Lung (tissue), 12 donors: ENCODE measurements around the gene RASGRF1. TPM values are rescaled to one million over a fixed set of nuclear protein-coding genes. Genes with fewer than 3 reads are reported as not detected.

ENCODE experiments used
- ATAC-seq: fragments of 200-7000 bp; cut with Tn5 transposase; one replicate; pipeline ENCODE4 v1.9.1; 2020; ENCODE audit warnings: moderate number of reproducible peaks; ENCODE audit not compliant: insufficient read depth, low FRiP score
- DNase-seq, 3 donors: peaks; one replicate each; pipeline ENCODE4 v3.0.0-alpha.2; 2013 to 2017
- H3K27ac ChIP-seq, 2 donors: one replicate each; pipeline ENCODE4 v1.5.1; 2013; ENCODE audit warnings: mild to moderate bottlenecking in 2 of 2, moderate library complexity in 2 of 2, control low read depth in 1 of 2, inconsistent platforms in 1 of 2, low read depth in 1 of 2, low read length in 1 of 2
- H3K27me3 ChIP-seq, 3 donors: one replicate each; pipeline ENCODE4 v1.5.1; 2013; ENCODE audit warnings: low read length in 2 of 3; ENCODE audit not compliant: control insufficient read depth in 3 of 3, insufficient read depth in 3 of 3
- H3K36me3 ChIP-seq, 4 donors: one replicate each; pipeline ENCODE4 v1.5.1; 2013; ENCODE audit warnings: low read length in 4 of 4, mild to moderate bottlenecking in 1 of 4, moderate library complexity in 1 of 4; ENCODE audit not compliant: control insufficient read depth in 4 of 4, insufficient read depth in 4 of 4
- H3K4me1 ChIP-seq, 5 donors: one replicate each; pipeline ENCODE4 v1.5.1; 2013; ENCODE audit warnings: low read length in 5 of 5, mild to moderate bottlenecking in 2 of 5, moderate library complexity in 1 of 5; ENCODE audit not compliant: control insufficient read depth in 5 of 5, insufficient read depth in 5 of 5
- H3K4me3 ChIP-seq: one replicate; pipeline ENCODE4 v1.5.1; 2013; ENCODE audit warnings: mild to moderate bottlenecking, control low read depth, moderate library complexity
- H3K9ac ChIP-seq, 2 donors: one replicate each; pipeline ENCODE4 v1.5.1; 2013; ENCODE audit warnings: low read length in 2 of 2, control low read depth in 1 of 2; ENCODE audit not compliant: insufficient read depth in 1 of 2
- H3K9me3 ChIP-seq, 4 donors: one replicate each; pipeline ENCODE4 v1.5.1; 2013; ENCODE audit warnings: low read length in 3 of 4, mild to moderate bottlenecking in 1 of 4, moderate library complexity in 1 of 4; ENCODE audit not compliant: control insufficient read depth in 4 of 4, insufficient read depth in 3 of 4
- CTCF ChIP-seq: IDR thresholded peaks from 2 replicates; pipeline ENCODE4 v1.5.1; 2012; ENCODE audit warnings: mild to moderate bottlenecking; ENCODE audit errors: control extremely low read depth, extremely low read depth
- WGBS, 2 donors: extraction: QIAGEN DNeasy Blood & Tissue Kit; methylation state at CpG; one replicate each; pipeline ENCODE4 v1.1.7; 2013; 5-methylcytosine and 5-hydroxymethylcytosine counted together
- polyA plus RNA-seq, 2 donors: library from polyadenylated mRNA; stranded (reverse); fragments of 200-250 nt; gene quantifications; one replicate each; pipeline ENCODE4 v1.2.1, GENCODE V29; 2013
- total RNA-seq, 2 donors: library from RNA; depleted of rRNA in 1 of 2; stranded (reverse); fragments of >200 nt in 1 of 2; gene quantifications; one replicate each; pipeline ENCODE4 v1.2.1, GENCODE V29; 2014 to 2021
- donor health status: control.
- donor health status: control.
- donor health status: Bipolar disorder and iron deficiency.
- donor health status: healthy.
- donor health status: DM: yes; HTN: yes; CAD: no.

Gene RASGRF1
- total and polyA plus RNA-seq, 4 donors, result 10.9 to 71.2 (median 24.6) TPM

- TF ChIP-seq CTCF, result no peak
- ATAC-seq, result no peak
- no peak overlapping the region for H3K4me3 ChIP-seq
- H3K27ac ChIP-seq, result no peak overlapping the region
- no peak for DNase-seq
- WGBS, 2 donors, result 91 to 93% methylated on average over 6 of the region's 6 CpGs
- H3K9ac ChIP-seq, result no peak overlapping the region
- H3K27me3 ChIP-seq, result peaks cover 0 to 3% (median 0%) of the 10 kb centered on the region in 3 donors
- H3K36me3 ChIP-seq, result no peaks in the 10 kb centered on the region
- peaks cover 0 to 2% (median 0%) of the 10 kb centered on the region in 4 donors for H3K9me3 ChIP-seq
- no peaks in the 10 kb centered on the region for H3K4me1 ChIP-seq
These were observed 26.1 kb downstream of the RASGRF1 start for GRCh38 chr15:79064496-79064895.

- Histone ChIP-seq H3K9ac (no peak overlapping the region), H3K4me1 (no peaks in the 10 kb centered on the region), H3K27me3 (peaks cover 0 to 6% (median 3%) of the 10 kb centered on the region in 3 donors), H3K27ac (no peak overlapping the region), H3K36me3 (no peaks in the 10 kb centered on the region), H3K9me3 (peaks cover 0 to 11% (median 0%) of the 10 kb centered on the region in 4 donors), H3K4me3 (no peak overlapping the region)
- ATAC-seq, result no peak
- 73 to 80% methylated on average over 4 of the region's 4 CpGs for WGBS, 2 donors
- no peak for DNase-seq
- no peak for TF ChIP-seq CTCF
These were observed 30.4 kb downstream of the RASGRF1 start for GRCh38 chr15:79060175-79060574.

GRCh38 chr15:79059081-79059572, 31.5 kb downstream of the RASGRF1 start:
- Histone ChIP-seq H3K4me3 (no peak overlapping the region), H3K27me3 (peaks cover 0 to 6% (median 3%) of the 10 kb centered on the region in 3 donors), H3K9ac (no peak overlapping the region), H3K36me3 (no peaks in the 10 kb centered on the region), H3K9me3 (peaks cover 0 to 11% (median 0%) of the 10 kb centered on the region in 4 donors), H3K27ac (no peak overlapping the region), H3K4me1 (no peaks in the 10 kb centered on the region)
- DNase-seq (no peak), ATAC-seq (no peak)
- 33 to 38% methylated on average over 1 of the region's 1 CpG for WGBS, 2 donors
- no peak for TF ChIP-seq CTCF
